Stimulated activated CD8-positive, alpha-beta memory T cell treated with anti-CD3 and anti-CD28 coated beads, Interleukin-4, amount 100 ng/mL, for 24 hours (primary cell): Measurements from ENCODE around the gene PLA2G5.

ENCODE experiments used
- DNase-seq: peaks from one replicate; pipeline ENCODE4 v3.0.0-alpha.2; 2020; ENCODE audit warnings: low read depth

PLA2G5 gene

DNA sequence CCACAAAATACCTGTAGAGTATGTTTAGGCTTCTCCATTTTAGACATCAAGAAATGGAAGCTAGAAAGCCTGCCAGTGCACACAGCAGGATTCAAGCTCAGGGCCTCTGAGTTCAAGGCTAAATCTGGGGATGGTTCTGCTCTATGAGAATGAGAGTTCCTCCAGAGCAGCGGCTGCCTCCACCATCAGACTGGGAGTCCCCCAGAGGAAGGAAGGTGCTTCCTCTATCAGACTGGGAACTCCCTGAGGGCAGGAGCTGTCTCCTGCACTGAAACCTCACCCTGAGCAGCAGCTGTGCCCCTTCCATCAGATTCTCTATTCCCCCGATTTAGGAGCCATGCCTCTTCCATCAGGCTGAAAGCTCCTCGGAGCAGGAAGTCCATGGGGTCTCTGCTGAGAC lies 20.1 kb downstream of the PLA2G5 start:
- DNase-seq, result no peak

DNA sequence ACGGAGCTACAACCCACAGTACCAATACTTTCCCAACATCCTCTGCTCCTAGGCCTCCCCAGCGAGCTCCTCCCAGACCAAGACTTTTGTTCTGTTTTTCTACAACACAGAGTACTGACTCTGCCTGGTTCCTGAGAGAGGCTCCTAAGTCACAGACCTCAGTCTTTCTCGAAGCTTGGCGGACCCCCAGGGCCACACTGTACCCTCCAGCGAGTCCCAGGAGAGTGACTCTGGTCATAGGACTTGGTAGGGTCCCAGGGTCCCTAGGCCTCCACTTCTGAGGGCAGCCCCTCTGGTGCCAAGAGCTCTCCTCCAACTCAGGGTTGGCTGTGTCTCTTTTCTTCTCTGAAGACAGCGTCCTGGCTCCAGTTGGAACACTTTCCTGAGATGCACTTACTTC lies 20.6 kb downstream of the PLA2G5 start:
- DNase-seq, result no peak

DNA sequence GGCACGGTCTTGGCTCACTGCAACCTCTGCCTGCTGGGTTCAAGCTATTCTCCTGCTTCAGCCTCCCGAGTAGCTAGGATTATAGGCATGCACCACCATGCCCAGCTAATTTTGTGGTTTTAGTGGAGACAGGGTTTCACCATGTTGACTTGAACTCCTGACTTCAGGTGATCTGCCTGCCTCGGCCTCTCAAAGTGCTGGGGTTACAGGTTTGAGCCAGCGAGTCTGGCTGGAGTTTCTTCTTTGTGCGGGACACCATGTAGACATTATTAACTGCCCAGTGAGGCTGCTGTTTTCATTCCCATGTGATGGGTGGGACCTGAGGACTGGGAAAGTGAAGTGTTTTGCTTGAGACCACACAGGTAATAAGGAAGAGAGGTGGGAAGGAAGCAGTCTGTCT lies 23.3 kb downstream of the PLA2G5 start:
- no peak for DNase-seq

DNA sequence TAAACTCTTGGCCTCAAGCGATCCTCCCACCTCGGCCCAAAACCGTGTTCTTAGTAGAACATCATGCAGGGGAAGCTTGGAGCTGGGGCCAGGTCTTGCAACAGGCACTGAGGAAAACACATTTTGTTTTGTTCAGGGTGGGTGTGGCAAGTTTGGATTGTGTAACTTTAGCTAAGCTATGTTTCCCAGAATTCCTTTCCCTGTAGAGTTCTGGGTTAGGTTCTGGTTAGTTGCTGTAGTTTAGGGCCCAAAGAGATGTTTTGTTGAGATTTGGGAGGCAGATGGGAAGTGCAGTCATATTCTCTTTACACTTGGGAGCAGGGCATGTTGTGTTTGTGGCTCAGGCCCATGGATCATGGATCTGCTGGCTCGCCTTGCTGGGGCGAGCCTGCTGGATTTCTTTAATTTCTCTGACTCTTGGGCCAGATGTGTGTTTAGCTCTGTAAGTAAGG lies 24.0 kb downstream of the PLA2G5 start:
- DNase-seq, result no peak

DNA sequence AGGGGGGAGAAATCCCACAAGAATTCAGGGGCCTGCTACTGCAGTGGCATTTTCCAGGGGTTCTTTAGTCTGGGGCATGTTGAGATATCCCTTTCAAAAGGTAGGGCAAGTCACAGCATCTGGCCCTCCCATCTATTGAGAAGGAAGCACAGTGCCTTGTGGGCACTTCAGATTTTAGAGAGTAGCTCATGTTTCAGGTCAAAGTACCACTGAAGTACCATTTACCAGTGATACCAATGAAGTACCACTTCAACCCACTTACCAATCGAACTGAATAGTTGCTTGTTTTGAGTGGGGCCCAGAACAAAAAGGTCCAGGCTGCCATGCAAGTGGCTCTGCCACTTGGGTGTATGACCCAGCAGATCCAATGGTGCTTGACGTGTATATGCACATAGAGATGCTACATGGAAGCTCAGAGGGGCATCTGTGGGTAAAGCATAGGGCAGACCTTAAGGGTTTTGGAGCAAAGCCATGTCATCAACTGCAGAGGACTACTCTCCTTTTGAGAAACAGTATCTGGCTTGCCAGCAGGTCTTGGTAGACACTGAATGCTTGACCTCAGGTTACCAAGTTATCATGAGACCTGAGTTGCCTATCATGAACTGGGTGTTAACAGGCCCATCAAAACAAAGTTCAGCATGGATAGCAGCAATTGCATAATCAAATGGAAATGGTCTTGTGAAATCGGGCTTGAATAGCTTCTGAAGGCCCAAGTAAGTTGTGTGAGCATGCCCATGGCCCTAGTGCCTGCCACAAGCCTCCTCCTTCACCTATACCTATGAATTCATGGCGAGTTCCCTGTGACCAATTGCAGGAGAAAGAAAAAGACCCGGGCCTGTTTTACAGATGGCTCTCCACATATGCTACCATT lies 25.8 kb downstream of the PLA2G5 start:
- DNase-seq, result no peak

DNA sequence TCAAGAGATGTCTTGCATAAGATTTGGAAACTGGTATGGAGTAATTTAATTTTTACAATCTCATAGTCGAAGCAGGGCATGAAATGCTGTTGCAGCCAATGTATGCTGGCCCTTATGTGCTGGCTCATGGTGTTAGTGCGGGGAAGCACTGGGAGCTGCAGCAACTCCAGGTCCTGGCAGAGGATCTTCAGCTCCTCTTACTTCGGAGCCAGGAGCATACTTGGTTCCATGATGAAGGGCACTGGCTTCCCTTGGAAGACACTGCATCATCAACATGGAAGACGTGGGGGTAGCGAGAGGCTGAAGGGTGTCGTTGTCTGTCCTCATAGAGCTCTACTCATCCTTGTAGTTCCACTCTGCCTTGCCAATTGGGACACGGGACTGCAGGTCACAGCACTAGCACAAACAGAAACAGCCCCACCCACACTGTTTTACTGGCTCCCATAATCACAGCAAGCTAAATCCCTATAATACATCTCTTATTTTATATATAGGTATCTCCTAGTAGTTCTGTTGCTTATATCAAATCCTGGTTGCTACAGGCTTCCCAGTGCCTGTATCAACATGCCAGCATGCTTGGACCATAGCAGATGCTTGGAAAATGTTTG lies 26.9 kb downstream of the PLA2G5 start:
- DNase-seq, result no peak

DNA sequence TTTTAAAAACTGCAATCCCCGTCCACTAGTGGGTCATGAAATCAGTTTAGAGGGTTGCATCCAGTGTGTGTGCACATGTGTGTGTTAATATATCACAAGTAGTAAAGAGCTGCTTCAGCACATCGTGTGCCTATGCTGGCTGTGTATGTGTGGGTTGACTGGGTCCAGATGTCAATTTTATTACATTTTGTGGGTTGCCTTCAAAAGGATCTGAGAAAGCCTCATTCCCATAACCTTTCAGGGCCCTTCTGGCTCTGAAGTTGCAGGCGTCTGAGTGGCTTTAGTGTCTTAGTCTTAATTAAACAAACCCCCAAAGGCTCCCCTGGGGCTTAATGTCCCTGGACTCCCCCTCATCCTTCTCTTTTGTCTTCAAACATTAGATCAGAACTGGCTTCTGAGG lies 29.5 kb downstream of the PLA2G5 start:
- no peak for DNase-seq

DNA sequence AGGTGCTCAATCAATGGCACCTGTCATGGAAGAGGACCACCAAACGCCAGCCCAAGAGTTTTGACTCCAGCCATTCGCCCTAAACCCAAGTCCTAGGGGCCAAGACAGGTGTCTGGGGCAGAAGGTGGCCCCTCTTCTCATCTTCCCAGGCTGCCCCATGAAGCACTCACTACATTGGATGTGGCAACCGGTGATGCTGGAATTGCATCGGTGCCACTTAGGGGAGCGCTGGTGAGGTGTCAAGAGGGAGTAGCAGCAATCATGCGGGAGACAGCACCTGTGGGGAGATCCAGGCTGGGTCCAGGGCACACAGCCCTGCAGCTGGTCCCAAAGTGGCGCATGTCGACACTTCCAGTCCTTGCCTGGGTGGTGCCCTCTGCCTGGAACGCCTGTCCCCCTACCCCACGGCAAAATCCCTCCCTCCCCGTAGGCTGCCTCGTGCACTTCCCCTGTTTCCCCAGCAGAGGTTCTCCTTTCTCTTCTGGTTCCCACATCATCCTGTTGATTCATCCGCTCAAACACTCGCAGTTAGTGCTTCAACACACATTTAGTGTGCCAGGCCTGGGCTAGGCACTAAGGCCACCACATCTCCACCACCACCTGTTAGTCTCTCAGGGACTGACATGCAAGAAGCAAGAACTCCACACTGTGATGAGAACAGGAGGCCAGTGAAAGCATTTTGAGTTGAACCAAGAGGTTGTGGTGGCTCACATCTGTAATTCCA lies 30.8 kb downstream of the PLA2G5 start:
- no peak for DNase-seq

DNA sequence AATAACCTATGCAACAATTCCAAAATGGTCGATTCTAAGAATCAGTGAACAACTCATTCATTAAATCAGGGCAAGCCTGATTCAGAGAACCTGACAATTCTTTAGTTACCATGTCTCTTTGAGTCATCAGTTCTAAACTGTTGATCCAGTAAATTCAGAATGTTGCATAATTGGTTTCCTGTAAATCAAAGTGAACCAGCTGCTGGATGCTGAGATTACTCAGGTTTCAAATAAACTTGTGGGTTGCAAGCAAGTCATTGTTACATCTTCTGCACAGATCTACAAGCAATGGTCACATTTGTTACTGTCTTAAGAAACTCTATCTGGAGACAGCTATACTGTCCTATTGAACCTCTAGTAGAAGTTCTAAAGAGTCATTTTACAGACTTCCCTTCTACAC lies 32.9 kb downstream of the PLA2G5 start:
- DNase-seq, result no peak

DNA sequence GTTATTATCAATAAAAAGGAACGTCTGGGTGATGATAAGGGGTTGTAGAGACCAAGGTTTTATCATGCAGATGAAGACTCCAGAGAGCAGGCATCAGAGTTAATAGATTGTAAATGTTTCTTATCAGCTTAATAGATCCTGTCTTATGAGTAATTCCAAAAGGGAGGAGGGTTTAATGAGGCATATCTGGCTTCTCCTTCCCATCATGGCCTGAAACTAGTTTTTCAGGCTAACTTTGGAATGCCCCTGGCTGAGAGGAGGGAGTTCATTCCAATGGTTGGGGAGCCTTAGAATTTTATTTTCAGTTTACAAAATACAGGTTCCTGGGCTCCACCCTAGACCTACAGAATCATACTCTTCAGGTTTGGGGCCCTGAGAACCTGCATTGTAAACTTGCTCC lies 35.9 kb downstream of the PLA2G5 start:
- no peak for DNase-seq

DNA sequence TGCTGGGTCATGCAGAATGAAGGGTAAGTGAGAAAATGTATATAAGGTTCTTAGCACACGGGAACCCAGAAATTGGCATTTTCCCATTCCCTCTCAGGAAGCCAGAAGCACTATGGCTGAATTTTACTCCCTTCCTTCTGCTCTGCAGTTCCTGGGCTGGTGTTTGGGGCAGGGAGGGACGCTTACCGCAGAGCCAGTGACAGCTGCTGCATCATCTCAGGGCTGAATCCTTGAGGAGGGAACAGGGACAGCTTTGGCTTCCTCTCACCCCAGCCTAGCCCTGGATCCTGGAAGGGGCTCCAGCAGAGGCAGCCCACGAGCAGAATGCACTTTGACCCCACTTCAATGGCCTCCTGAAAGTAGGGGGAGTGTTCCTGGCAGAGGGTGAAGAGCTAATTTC lies 37.4 kb downstream of the PLA2G5 start:
- no peak for DNase-seq

DNA sequence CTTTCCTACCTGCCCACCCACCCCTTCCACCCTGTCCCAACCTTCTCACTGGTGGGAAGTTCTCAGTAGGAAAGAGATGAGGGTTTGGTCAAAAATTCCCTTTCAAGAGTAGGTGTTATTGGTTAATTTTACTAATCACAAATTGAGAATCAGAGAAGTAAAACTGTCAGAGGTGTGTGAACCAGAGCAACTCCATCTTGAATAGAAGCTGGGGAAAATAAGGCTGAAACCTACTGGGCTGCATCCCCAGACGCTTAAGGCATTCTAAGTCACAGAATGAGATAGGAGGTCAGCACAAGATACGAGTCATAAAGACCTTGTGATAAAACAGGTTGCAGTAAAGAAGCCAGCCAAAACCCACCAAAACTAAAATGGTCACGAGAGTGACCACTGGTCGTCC lies 37.8 kb downstream of the PLA2G5 start:
- DNase-seq, result no peak

DNA sequence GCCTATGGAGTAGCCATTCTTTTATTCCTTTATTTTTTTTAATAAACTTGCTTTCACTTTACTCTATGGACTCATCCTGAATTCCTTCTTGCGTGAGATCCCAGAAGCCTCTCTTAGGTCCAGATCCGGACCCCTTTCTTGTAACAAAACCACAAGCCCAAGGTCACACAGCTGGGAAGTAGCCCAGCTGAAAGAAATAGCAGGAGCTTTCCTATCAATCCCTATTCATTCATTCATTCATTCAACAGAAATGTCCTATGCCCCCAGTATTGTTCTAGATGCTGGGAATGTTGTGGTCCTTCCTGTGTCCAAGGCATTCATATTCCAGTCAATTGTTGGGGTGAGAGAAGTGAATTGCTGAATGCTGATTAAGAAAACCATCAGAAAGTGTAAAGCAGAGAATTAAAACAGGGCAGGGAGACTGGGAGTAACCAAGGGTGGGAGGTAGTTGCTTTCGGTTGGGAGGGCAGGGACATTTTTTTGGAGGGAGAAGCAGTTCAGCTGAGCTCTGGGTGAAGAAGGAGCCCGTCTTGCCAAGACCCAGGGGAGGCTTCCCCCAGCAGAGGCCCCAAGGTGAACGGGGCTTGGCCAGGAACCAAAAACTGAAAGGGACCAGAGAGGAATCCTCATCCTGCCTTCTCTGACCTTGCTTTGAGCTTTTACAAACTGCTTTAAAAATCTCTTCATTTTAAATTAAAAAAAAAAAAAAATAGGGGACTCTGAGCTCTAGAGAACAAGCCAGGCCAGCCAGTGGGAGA lies 38.6 kb downstream of the PLA2G5 start:
- no peak for DNase-seq

DNA sequence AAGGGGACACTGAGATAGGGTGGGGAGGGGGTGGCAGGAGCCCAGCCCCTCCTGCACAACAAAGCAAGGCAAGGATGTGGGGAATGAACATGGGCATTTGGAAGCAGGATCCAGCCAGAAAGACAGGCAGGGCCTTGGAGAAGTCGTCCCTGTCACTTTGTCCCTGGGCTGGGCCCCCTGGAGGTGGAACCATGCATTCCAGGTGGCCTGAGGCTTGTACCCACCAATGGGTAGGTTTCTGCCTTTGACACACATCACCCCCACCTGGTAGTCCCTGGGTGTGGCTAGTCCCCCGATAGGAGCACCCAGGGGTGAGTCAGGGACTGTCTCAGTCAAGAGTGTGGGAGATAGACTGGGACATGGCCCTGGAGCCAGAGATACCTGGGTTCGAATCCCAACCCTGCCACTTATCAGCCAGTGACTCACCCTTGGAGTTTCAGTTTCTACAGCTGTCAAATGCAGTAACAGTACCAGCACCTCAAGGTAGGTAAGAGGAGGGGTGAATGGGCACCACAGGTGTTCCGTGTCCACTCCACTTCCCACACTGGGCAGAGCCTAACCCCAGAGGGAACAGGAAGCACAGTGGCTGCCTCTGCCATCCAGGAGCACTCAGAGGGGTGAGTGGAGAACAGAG lies 39.3 kb downstream of the PLA2G5 start:
- no peak for DNase-seq

DNA sequence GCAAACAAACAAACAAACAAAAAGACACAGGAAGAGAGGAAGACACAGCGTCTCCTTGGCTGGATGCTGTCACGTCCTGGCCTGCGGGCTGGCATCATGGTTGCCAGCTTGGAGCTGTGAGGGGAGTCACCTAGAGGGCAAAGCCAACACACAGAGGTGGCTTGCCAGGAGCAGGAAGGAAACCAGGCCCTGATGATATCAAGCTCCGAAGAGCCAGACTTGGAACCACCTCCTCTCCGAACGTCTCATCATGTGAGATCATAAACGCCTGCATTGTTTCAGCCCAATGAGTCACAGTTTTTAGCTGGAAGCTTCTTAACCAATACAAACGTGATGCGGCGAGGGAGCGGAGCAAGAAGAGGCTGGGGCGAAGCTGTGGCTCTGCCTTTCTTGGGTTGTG lies 40.7 kb downstream of the PLA2G5 start:
- DNase-seq, result no peak

DNA sequence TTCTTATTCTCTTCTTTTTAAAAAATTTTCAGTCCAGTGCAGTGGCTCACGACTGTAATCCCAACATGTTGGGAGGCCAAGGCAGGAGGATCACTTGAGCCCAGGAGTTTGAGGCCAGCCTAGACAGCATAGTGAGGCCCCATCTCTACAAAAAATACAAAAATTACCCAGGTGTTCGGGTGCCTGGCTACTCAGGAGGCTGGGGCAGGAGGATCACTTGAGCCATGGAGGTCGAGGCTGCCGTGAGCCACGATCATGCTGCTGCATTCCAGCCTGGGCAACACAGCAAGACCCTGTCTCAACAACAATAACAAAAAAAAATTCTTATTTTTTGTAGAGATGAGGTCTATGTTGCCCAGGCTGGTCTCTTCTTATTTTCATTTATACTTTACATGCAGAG lies 41.5 kb downstream of the PLA2G5 start:
- no peak for DNase-seq

DNA sequence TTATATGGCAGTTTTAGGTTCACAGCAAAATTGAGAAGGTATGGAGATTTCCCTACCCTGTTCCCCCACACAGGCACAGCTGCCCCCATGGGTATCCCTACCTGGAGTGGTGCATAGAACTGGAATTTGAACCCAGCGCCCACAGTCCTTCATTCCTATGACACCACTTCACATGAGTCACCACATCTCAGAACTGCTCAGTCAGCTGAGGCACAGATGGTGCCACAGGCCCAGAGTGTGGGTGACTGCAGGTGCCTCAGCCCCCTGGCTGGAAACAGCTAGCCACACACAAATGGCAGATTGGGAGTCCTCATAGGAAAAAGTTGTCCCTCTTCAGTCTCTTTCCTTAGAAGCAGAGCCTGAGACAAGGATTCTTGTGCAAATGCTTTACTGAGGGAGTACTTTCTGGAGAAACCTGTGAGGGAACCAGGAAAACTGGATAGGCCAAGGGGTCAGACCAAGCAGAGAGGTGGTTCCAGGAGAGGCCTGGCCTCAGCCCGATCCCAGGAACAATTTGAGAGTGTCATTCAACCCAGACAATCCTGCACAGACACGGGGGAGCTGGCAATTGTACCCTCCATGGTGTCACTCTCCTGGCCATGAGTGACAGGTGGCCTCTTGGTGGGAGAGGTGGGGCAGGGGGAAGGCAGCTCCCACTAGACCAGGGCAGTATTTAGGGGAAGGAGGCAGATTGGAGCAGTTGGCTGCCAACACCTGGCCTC lies 42.4 kb downstream of the PLA2G5 start:
- DNase-seq, result no peak

DNA sequence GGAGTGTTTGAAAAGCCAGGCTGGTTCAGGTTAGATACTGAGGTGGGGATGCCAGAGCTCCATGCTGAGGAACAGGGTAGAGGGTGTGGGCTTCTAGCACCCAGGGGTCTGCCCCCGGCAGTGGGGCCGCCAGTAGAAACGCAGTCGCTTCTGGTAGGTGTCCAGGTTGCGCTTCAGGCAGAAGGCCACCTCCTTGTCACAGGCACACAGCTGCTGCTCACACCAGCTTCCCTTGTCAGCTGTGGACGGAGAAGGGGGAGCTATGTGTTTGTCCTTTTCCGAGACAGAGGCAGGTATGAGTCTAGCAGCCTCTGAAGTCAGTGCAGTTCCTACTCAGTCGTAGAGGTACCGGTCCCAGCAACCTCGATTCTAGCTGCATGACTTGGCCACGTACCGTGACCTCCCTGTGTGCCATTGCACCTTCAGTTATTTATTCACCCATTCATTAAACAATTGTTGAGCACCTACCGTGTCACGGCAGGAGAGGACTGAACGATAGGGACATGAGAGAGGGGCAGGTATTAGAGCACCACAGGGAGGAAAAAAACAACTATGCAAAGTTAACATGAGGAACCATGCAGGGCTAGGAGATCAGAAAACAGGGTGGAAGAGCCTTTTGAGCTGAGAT lies 44.1 kb downstream of the PLA2G5 start:
- DNase-seq, result no peak

DNA sequence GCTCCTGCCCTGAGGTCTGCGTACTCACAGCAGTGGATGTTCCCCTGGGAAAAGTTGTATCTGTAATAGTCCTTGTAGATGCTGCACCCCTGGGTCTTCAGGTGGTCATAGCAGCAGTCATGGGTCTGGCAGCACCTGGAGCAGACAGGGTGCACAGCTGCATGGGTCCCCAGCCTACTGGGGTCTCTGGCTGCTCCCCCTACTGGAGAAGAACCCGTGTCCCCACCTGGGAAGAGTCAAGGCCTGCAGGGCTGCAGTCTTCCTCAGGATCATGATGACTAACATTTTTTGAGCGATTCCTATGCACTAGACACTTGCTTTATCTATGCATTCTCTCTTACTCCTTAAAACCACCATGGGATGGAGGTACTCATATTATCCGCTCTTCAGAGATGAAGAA lies 45.5 kb downstream of the PLA2G5 start:
- DNase-seq, result no peak

DNA sequence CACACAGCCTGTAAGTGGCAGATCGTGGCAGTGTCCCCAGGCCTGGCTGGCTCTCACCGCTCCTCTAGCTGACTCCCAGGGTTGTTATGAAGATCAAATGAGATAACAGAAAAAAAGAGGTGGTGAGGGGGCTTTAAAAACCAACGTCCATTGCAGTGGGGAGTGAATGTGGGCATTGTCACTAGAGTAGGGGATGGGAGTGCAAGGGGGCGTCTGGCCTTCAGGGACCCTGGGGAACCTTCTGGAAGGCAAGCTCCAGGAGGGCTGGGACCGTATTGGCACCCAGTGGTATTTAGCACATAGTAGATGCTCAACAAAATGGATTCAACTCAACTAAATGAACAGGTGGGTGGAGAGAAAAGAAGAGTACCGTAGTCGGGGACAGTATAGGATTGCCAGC lies 45.9 kb downstream of the PLA2G5 start:
- no peak for DNase-seq

DNA sequence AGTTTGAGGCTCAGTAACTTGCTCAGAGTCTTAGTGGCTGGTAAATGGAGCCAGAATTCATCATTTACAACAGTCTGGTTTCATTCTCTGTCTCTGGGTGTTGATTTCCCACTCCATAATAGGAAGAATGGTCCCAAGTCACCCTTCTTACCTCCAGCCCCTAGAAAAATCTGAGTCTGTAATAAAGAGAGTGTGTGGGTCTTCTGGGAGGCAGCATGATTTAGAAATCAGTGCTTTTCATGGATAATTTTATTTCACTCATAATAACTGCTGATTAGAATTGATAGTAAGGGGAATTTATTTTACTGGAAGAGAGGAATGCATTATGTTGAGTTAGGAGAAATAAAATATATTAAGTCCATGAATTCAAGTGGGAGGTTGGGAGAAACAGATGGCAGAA lies 47.2 kb downstream of the PLA2G5 start:
- no peak for DNase-seq
